PC-9 (cell line): Measurements from ENCODE around the gene NCKIPSD. TPM values are rescaled to one million over a fixed set of nuclear protein-coding genes. Genes with fewer than 3 reads are reported as not detected.

Experiments used
- BruUV-seq: library from RNA; stranded (reverse); fragments of 400-500 nt; replicated peaks from 2 replicates; lab custom pipeline; 2021; lab: Mats Ljungman, UMichigan
- CTCF ChIA-PET: fragments of 300-600 bp; sonication (Branson Sonifier 250); formaldehyde crosslinking; loops from one replicate; lab custom pipeline; 2022; ENCODE audit warnings: antibody characterized with exemption; lab: Charles Lee
- POLR2A ChIA-PET: fragments of 300-600 bp; sonication (Branson Sonifier 250); formaldehyde crosslinking; loops from one replicate; lab custom pipeline; 2022; ENCODE audit warnings: antibody characterized with exemption; ENCODE audit not compliant: unreplicated experiment; lab: Charles Lee
- DNase-seq, 2 experiments: peaks; one replicate each; pipeline versions ENCODE4 v3.0.0 to v3.0.0-alpha.2; 2015 to 2022; ENCODE audit warnings: mixed read lengths in 1 of 2
- H2AFZ ChIP-seq: fragments of 200-600 bp; sonication (generic); 2 replicates; pipeline ENCODE4 v1.8.1; 2017; ENCODE audit warnings: antibody characterized with exemption
- H3F3A ChIP-seq: fragments of 200-600 bp; sonication (generic); 2 replicates; pipeline ENCODE4 v1.8.1; 2017; ENCODE audit warnings: antibody characterized with exemption, mild to moderate bottlenecking, low read depth; ENCODE audit not compliant: insufficient read depth
- H3K27ac ChIP-seq: fragments of 200-600 bp; sonication (generic); 2 replicates; pipeline ENCODE4 v1.6.1; 2016; ENCODE audit warnings: mixed run types
- H3K27me3 ChIP-seq: fragments of 200-600 bp; sonication (generic); 2 replicates; pipeline ENCODE4 v1.6.1; 2016; ENCODE audit warnings: low read depth, mixed run types; ENCODE audit not compliant: insufficient read depth
- H3K36me3 ChIP-seq: fragments of 200-600 bp; sonication (generic); 2 replicates; pipeline ENCODE4 v1.6.1; 2016; ENCODE audit warnings: low read depth, mixed run types
- H3K4me1 ChIP-seq: fragments of 200-600 bp; sonication (generic); replicated peaks from 2 replicates; pipeline ENCODE4 v1.6.1; 2016; ENCODE audit warnings: mixed run types; ENCODE audit not compliant: insufficient read depth
- H3K4me2 ChIP-seq: fragments of 200-600 bp; sonication (generic); 2 replicates; pipeline ENCODE4 v1.6.1; 2017; ENCODE audit warnings: mixed run types
- H3K4me3 ChIP-seq: fragments of 200-600 bp; sonication (generic); 2 replicates; pipeline ENCODE4 v1.6.1; 2016; ENCODE audit warnings: mixed run types
- H3K79me2 ChIP-seq: fragments of 200-600 bp; sonication (generic); 2 replicates; pipeline ENCODE4 v1.6.1; 2017; ENCODE audit warnings: low read depth, mixed run types
- H3K9me2 ChIP-seq: fragments of 200-600 bp; sonication (generic); 2 replicates; pipeline ENCODE4 v1.8.1; 2017; ENCODE audit warnings: mild to moderate bottlenecking; ENCODE audit not compliant: insufficient read depth
- H3K9me3 ChIP-seq: fragments of 200-600 bp; sonication (generic); 2 replicates; pipeline ENCODE4 v1.8.1; 2016; ENCODE audit warnings: low read depth; ENCODE audit not compliant: insufficient read depth
- H4K20me1 ChIP-seq: fragments of 200-600 bp; sonication (generic); 2 replicates; pipeline ENCODE4 v1.8.1; 2017; ENCODE audit not compliant: insufficient read depth
- CTCF ChIP-seq: fragments of 200-600 bp; sonication (generic); conservative IDR thresholded peaks from 2 replicates; pipeline ENCODE4 v1.6.1; 2017; ENCODE audit warnings: mixed run types, antibody characterized with exemption, mild to moderate bottlenecking, moderate library complexity
- EZH2 ChIP-seq: fragments of 200-600 bp; sonication (generic); IDR thresholded peaks from 2 replicates; pipeline ENCODE4 v1.8.0; 2017; ENCODE audit warnings: antibody characterized with exemption, low read depth
- intact Hi-C: fragments of 100-400 bp; cut with micrococcal nuclease; formaldehyde crosslinking; loops from one replicate; pipeline ENCODE4 v1.10.0; 2022; ENCODE audit not compliant: unreplicated experiment
- total RNA-seq: library from RNA; stranded (reverse); gene quantifications from 2 replicates; pipeline ENCODE4 v1.2.3, GENCODE V29; 2021

The NCKIPSD gene
- total RNA-seq, 1 experiment from 2014 or later: 53.3 TPM

- POLR2A ChIA-PET: interaction anchor here (0.5 to 1.3 kb wide), 7 partner anchors 25 to 304 kb away, joined by 3 to 13 read pairs (median 5); partner anchors contain the start of genes CELSR3, PFKFB4, PRKAR2A and WDR6
- DNase-seq: peak; percentile 92 to 99
These were observed 31.4 kb upstream of the NCKIPSD start, which contains the start of gene IP6K2 for GRCh38 chr3:48716982-48717746. IP6K2 (minus strand) TSS chr3:48717221; CDS start chr3:48695291, 21,930 bp downstream.

GRCh38 chr3:48716508-48716981 lies 30.8 kb upstream of the NCKIPSD start:
- no peaks in the 10 kb centered on the region for H3K9me2 ChIP-seq
- intact Hi-C loops: no loop called here
- peak overlapping the region; percentile 99 for H3K4me3 ChIP-seq
- TF ChIP-seq CTCF (no peak), EZH2 (no peak)
- H3K9me3 ChIP-seq: no peaks in the 10 kb centered on the region
- peak overlapping the region; percentile 53 for H3K27ac ChIP-seq
- H3K27me3 ChIP-seq: no peaks in the 10 kb centered on the region
- H4K20me1 ChIP-seq: peaks cover 32% of the 10 kb centered on the region
- peaks cover 3% of the 10 kb centered on the region; the same call in 1 of the 2 replicates for H3F3A ChIP-seq
- peaks cover 17% of the 10 kb centered on the region for H3K4me1 ChIP-seq
- peaks cover 55% of the 10 kb centered on the region for H3K79me2 ChIP-seq
- peaks cover 19% of the 10 kb centered on the region for H3K36me3 ChIP-seq
- ChIA-PET POLR2A (interaction anchor here (0.6 to 1.3 kb wide), 6 partner anchors 8 to 305 kb away, joined by 3 to 9 read pairs (median 5); partner anchors contain the start of genes PRKAR2A and WDR6), CTCF (no interaction called here)
- no peak for DNase-seq
- TSS peak; percentile 69 for BruUV-seq
- H2AFZ ChIP-seq: peak overlapping the region; percentile 75
- H3K4me2 ChIP-seq: peak overlapping the region; percentile 99

More at GRCh38 chr3:48716982-48717746, 31.4 kb upstream of the NCKIPSD start, which contains the start of gene IP6K2:
- TF ChIP-seq EZH2 (no peak), CTCF (no peak)
- Histone ChIP-seq H3K27me3 (no peaks in the 10 kb centered on the region), H3K4me2 (peak within 1 kb of the TSS; percentile 99), H3K4me3 (peak within 1 kb of the TSS; percentile 99), H2AFZ (peak within 1 kb of the TSS; percentile 85), H3K9me3 (no peaks in the 10 kb centered on the region), H3K27ac (peak within 1 kb of the TSS; percentile 53), H4K20me1 (peaks cover 28% of the 10 kb centered on the region), H3K36me3 (peaks cover 14% of the 10 kb centered on the region; the same call in 1 of the 2 replicates), H3K79me2 (peaks cover 49% of the 10 kb centered on the region), H3F3A (peaks cover 3% of the 10 kb centered on the region; the same call in 1 of the 2 replicates), H3K4me1 (peaks cover 17% of the 10 kb centered on the region), H3K9me2 (no peaks in the 10 kb centered on the region)
- CTCF ChIA-PET: interaction anchor here (0.5 kb wide), 1 partner anchor 712 kb away, joined by 4 read pairs; no protein-coding TSS in a partner anchor
- intact Hi-C loops: loop anchor here (1.0 kb wide), 1 partner anchor 54 kb away; no protein-coding TSS in a partner anchor
- BruUV-seq: no TSS peak

- Histone ChIP-seq H3K4me2 (peak overlapping the region; percentile 99), H3K4me3 (peak overlapping the region; percentile 99), H3K27ac (no peak overlapping the region), H4K20me1 (peaks cover 44% of the 10 kb centered on the region), H3K4me1 (peaks cover 17% of the 10 kb centered on the region), H3K9me3 (no peaks in the 10 kb centered on the region), H3K27me3 (no peaks in the 10 kb centered on the region), H3F3A (peaks cover 3% of the 10 kb centered on the region; the same call in 1 of the 2 replicates), H3K9me2 (no peaks in the 10 kb centered on the region), H3K79me2 (peaks cover 67% of the 10 kb centered on the region), H2AFZ (no peak overlapping the region), H3K36me3 (peaks cover 23% of the 10 kb centered on the region)
- ChIA-PET POLR2A (interaction anchor here (0.6 kb wide), 1 partner anchor 19 kb away, joined by 3 read pairs; no protein-coding TSS in a partner anchor), CTCF (no interaction called here)
- intact Hi-C loops: no loop called here
- no peak for TF ChIP-seq CTCF
- no peak for TF ChIP-seq EZH2
- no TSS peak for BruUV-seq
- peak in 1 of 2 experiments; percentile 37 for DNase-seq
These were observed 29.6 kb upstream of the NCKIPSD start for GRCh38 chr3:48715174-48715800.
